ENCODE results near the gene CLDND1.

The CLDND1 gene

GRCh38 chr3:98513091-98513511 lies 9.6 kb downstream of the CLDND1 start:
- no peak for DNase-seq

GRCh38 chr3:98512576-98512975 lies 10.1 kb downstream of the CLDND1 start:
- no peak for DNase-seq

- DNase-seq: no peak
Observed at GRCh38 chr3:98508582-98508981, 14.1 kb downstream of the CLDND1 start.

- DNase-seq: peak; percentile 1
Observed at GRCh38 chr3:98504539-98504938, 18.2 kb downstream of the CLDND1 start.

GRCh38 chr3:98501863-98502576 lies 20.7 kb downstream of the CLDND1 start:
- DNase-seq: no peak

GRCh38 chr3:98501270-98501669 lies 21.4 kb downstream of the CLDND1 start:
- no peak for DNase-seq

GRCh38 chr3:98500019-98500418 lies 22.7 kb downstream of the CLDND1 start:
- no peak for DNase-seq

- no peak for DNase-seq
Observed at GRCh38 chr3:98497381-98497780, 25.3 kb downstream of the CLDND1 start, which contains the start of gene OR5K2. OR5K2 (plus strand) TSS chr3:98497681; CDS start chr3:98497681, 0 bp downstream.

DNA sequence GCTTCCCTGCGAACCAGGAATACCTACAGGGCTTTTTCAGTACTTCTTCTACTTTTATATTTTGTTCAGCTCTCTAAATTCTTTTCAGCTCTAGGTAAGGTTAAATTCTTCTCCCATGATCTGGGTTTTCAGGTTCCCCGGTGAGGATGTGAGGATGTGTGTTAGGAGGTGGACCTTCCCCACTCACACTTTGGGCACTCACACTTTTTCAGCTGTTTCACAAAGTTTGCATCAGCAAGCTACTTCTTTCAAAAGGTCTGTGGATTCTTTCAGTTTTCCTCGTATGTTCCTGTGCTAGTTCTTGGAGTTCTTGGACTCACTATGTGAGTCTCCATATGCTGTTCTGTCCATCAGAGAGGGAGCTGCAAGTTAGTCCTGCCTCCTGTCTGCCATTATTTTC lies 39.1 kb downstream of the CLDND1 start:
- DNase-seq: no peak

GRCh38 chr3:98482717-98483482 lies 39.8 kb downstream of the CLDND1 start:
- no peak for DNase-seq

Measured in fibroblast of skin of scalp (primary cell).